ENCODE data around the gene NFS1. TPM values are rescaled to one million over a fixed set of nuclear protein-coding genes. Genes with fewer than 3 reads are reported as not detected.

The NFS1 gene
- total and polyA plus RNA-seq, 2 of the 8 experiments (the other 6 are each of a cell fraction or from before 2014, with no cell fraction given), result 26.1 to 38.8 TPM

DNA sequence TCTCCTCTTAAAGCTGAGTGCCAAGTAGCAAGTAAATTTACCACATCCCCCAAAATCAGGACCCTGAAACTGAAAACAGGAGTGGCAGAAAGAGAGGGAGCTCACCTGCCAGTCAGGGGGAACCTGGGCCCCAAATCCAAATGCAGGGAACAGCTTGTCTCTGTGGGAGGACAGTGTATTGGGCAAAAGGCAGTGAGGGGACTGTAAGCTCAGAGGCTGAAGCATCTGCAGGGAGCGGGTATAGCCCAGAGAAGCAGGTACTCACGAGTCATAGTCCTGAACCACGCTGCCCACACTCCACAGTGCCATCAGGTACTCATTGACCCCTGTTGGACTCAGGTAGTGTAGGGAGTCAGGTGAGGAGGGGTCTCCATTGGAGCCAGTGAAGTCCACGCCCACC lies 68.5 kb downstream of the NFS1 start:
- Histone ChIP-seq H3K4ac (replicated peaks; ENCODE audit: insufficient read length, low read depth, low read length) (no peak overlapping the region), H3K4me1 (replicated peaks in 1 of 4; ENCODE audit: control insufficient read depth in 3 of 4, insufficient read depth in 4 of 4, low read length in 3 of 4) (no peaks in the 10 kb centered on the region), H4K8ac (ENCODE audit: extremely low read depth, insufficient read depth, low read length) (no peak overlapping the region), H3K56ac (replicated peaks; ENCODE audit: insufficient read length, low read depth, low read length) (no peak overlapping the region), H3K9ac (replicated peaks in 1 of 4; ENCODE audit: extremely low read depth in 1 of 4, low read depth in 3 of 4, low read length in 3 of 4) (no peak overlapping the region), H2BK20ac (ENCODE audit: low read length) (no peak overlapping the region), H2AFZ (ENCODE audit: low read length) (no peak overlapping the region), H3K4me2 (ENCODE audit: insufficient read depth in 1 of 2, low read depth in 2 of 2, low read length in 2 of 2) (no peak overlapping the region), H3K9me3 (ENCODE audit: insufficient read depth in 2 of 2, low read depth in 1 of 2, low read length in 1 of 2) (no peaks in the 10 kb centered on the region), H4K20me1 (replicated peaks in 1 of 2; ENCODE audit: control insufficient read depth in 1 of 2, insufficient read depth in 2 of 2, low read length in 2 of 2) (peaks cover 6 to 22% of the 10 kb centered on the region in 2 experiments), H3K23ac (ENCODE audit: insufficient read length) (no peak overlapping the region), H3K4me3 (ENCODE audit: extremely low read depth in 1 of 4, insufficient read depth in 2 of 4, low read depth in 3 of 4, low read length in 4 of 4) (no peak overlapping the region), H3K79me2 (ENCODE audit: control insufficient read depth in 1 of 2, insufficient read depth in 2 of 2, low read length in 2 of 2) (peaks cover 0 to 13% of the 10 kb centered on the region in 2 experiments; a peak in 2 of 4 replicates), H3K27ac (ENCODE audit: low read depth, low read length) (no peak overlapping the region), H4K5ac (ENCODE audit: insufficient read length, low read depth, low read length) (no peak overlapping the region), H3K23me2 (ENCODE audit: low read depth, low read length) (no peaks in the 10 kb centered on the region), H4K91ac (replicated peaks; ENCODE audit: insufficient read length, low read length) (no peak overlapping the region), H2BK12ac (ENCODE audit: low read depth, low read length) (no peak overlapping the region), H2AK5ac (ENCODE audit: low read depth, low read length) (no peak overlapping the region), H3K14ac (ENCODE audit: insufficient read length) (no peak overlapping the region), H3K18ac (ENCODE audit: extremely low read depth, low read length) (no peak overlapping the region), H2BK120ac (replicated peaks; ENCODE audit: low read depth, low read length) (no peak overlapping the region), H3K79me1 (ENCODE audit: low read depth, low read length) (peaks cover 14% of the 10 kb centered on the region), H3K27me3 (replicated peaks in 1 of 4; ENCODE audit: control insufficient read depth in 3 of 4, extremely low read depth in 1 of 4, insufficient read depth in 3 of 4, low read length in 3 of 4) (no peaks in the 10 kb centered on the region), H2BK5ac (ENCODE audit: low read depth, low read length) (no peak overlapping the region), H2BK15ac (ENCODE audit: low read length) (no peak overlapping the region), H3K36me3 (ENCODE audit: control insufficient read depth in 2 of 4, insufficient read depth in 4 of 4, low read length in 3 of 4) (peaks cover 21 to 63% (median 41%) of the 10 kb centered on the region in 4 experiments; a peak in 7 of 8 replicates)
- DNase-seq (ENCODE audit: low read depth in 1 of 2, low spot score in 2 of 2) (no peak), FAIRE-seq (no peak)
- ChIA-PET CTCF (ENCODE audit: partially characterized antibody) (interaction anchor here (0.6 to 2.7 kb wide), 8 partner anchors 11 to 1668 kb away, joined by 3 to 35 read pairs (median 3); no protein-coding TSS in a partner anchor), POLR2A (ENCODE audit: partially characterized antibody) (interaction anchor here (0.9 to 4.6 kb wide), 9 partner anchors 8 to 101 kb away, joined by 3 to 23 read pairs (median 5); no protein-coding TSS in a partner anchor)
- 93% methylated on average over 4 of the region's 4 CpGs; no CpG with 5 or more reads in 1 of the 2 experiments for WGBS, 2 experiments (ENCODE audit: extremely low coverage in 1 of 2, insufficient coverage in 1 of 2, insufficient read length in 1 of 2, insufficient replicate concordance in 2 of 2, low coverage in 1 of 2, low lambda C conversion rate in 2 of 2, missing lambda C conversion rate in 1 of 2)
- TF ChIP-seq RXRA (IDR thresholded peaks at IDR 0.05; ENCODE audit: insufficient read depth, low read depth, low read length) (no peak), ZNF274 (IDR thresholded peaks at IDR 0.05; ENCODE audit: borderline replicate concordance, extremely low read depth, low read length) (no peak), RBBP5 (IDR thresholded peaks at IDR 0.05; ENCODE audit: borderline replicate concordance, low read depth, low read length) (no peak), SIN3A (conservative IDR thresholded peaks at IDR 0.05 in 1 of 2, IDR thresholded peaks at IDR 0.05 in 1 of 2; ENCODE audit: low read depth in 1 of 2, low read length in 2 of 2) (no peak), EP300 (IDR thresholded peaks at IDR 0.05; ENCODE audit: borderline replicate concordance in 1 of 2, low read depth in 2 of 2, low read length in 2 of 2) (no peak), CBX5 (IDR thresholded peaks at IDR 0.05; ENCODE audit: low read depth, low read length) (no peak), SP1 (IDR thresholded peaks at IDR 0.05; ENCODE audit: low read depth, low read length) (no peak), SP2 (IDR thresholded peaks at IDR 0.05; ENCODE audit: low read length) (no peak), NRF1 (IDR thresholded peaks at IDR 0.05; ENCODE audit: low read depth, low read length) (no peak), SP4 (IDR thresholded peaks at IDR 0.05; ENCODE audit: low read length) (no peak), POU5F1 (IDR thresholded peaks at IDR 0.05; ENCODE audit: low read depth, low read length) (no peak)
- TF ChIP-seq, protein P1, sequence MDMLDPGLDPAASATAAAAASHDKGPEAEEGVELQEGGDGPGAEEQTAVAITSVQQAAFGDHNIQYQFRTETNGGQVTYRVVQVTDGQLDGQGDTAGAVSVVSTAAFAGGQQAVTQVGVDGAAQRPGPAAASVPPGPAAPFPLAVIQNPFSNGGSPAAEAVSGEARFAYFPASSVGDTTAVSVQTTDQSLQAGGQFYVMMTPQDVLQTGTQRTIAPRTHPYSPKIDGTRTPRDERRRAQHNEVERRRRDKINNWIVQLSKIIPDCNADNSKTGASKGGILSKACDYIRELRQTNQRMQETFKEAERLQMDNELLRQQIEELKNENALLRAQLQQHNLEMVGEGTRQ (IDR thresholded peaks at IDR 0.05; ENCODE audit: low read length), result no peak
- TF ChIP-seq, protein P2, sequence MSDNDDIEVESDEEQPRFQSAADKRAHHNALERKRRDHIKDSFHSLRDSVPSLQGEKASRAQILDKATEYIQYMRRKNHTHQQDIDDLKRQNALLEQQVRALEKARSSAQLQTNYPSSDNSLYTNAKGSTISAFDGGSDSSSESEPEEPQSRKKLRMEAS (IDR thresholded peaks at IDR 0.05), result no peak
